Body of pancreas (tissue), 4 donors: ENCODE measurements around the gene PTPRT. TPM values are rescaled to one million over a fixed set of nuclear protein-coding genes. Genes with fewer than 3 reads are reported as not detected.

Experiments used
- ATAC-seq: fragments of 150-250 bp; one replicate; pipeline ENCODE4 v1.9.1; 2016
- DNase-seq, 4 donors: peaks; one replicate each; pipeline ENCODE4 v3.0.0-alpha.2; 2019
- H3K27ac ChIP-seq, 4 donors: fragments of 200-600 bp; sonication (generic); 1 replicate in 3 of 4; 2 replicates in 1 of 4; pipeline versions ENCODE4 v1.5.1 to v1.6.1; 2016 to 2019; ENCODE audit warnings: mild to moderate bottlenecking in 1 of 4, mixed read lengths in 1 of 4, moderate library complexity in 1 of 4
- H3K27me3 ChIP-seq, 2 donors: fragments of 200-600 bp; sonication (generic); one replicate each; pipeline ENCODE4 v1.6.0; 2016; ENCODE audit warnings: mild to moderate bottlenecking in 1 of 2
- H3K36me3 ChIP-seq, 2 donors: fragments of 200-600 bp; sonication (generic); replicated peaks in 1 of 2; 2 replicates each; pipeline ENCODE4 v1.5.1; 2016; ENCODE audit warnings: low read depth in 2 of 2; ENCODE audit not compliant: insufficient read depth in 1 of 2
- H3K4me1 ChIP-seq: fragments of 200-600 bp; sonication (generic); one replicate; pipeline ENCODE4 v1.6.0; 2016
- H3K4me3 ChIP-seq, 2 donors: fragments of 200-600 bp; sonication (generic); 1 replicate in 1 of 2; 2 replicates in 1 of 2; pipeline ENCODE4 v1.5.1; 2016 to 2019
- H3K9me3 ChIP-seq, 3 donors: fragments of 200-600 bp; sonication (generic); 1 replicate in 2 of 3; 2 replicates in 1 of 3; pipeline ENCODE4 v1.5.1; 2016
- CTCF ChIP-seq, 7 experiments: fragments of 450-650 bp in 4 of 7; fragments of 200-600 bp in 3 of 7; sonication (generic) in 3 of 7; IDR thresholded peaks; one replicate each; pipeline ENCODE4 v1.5.1; 2016 to 2019; ENCODE audit warnings: antibody characterized with exemption in 7 of 7
- POLR2A ChIP-seq, 3 donors: fragments of 450-650 bp; IDR thresholded peaks; one replicate each; pipeline ENCODE4 v1.6.1; 2016; ENCODE audit warnings: antibody characterized with exemption in 3 of 3, mild to moderate bottlenecking in 2 of 3
- WGBS, 2 donors: methylation state at CpG; one replicate each; pipeline ENCODE4 v1.1.5; 2017; 5-methylcytosine and 5-hydroxymethylcytosine counted together
- intact Hi-C: fragments of 100-400 bp; cut with DNase I; formaldehyde crosslinking; loops from one replicate; pipeline ENCODE4 v1.15.1; 2023
- total RNA-seq, 2 donors: library from RNA; depleted of rRNA; stranded (reverse); fragments of >200 nt; gene quantifications; one replicate each; pipeline ENCODE4 v1.1.0, GENCODE V29; 2016

The PTPRT gene
- total RNA-seq, 2 donors from 2014 or later = 0.33 to 1.0 TPM

GRCh38 chr20:42380287-42380686, 809.4 kb downstream of the PTPRT start:
- H3K27ac ChIP-seq = no peak overlapping the region
- no peak for TF ChIP-seq CTCF (IDR thresholded peaks at IDR 0.05)
- no peak for TF ChIP-seq POLR2A (IDR thresholded peaks at IDR 0.05)
- DNase-seq (no peak), ATAC-seq (no peak)
- no peak overlapping the region for H3K4me3 ChIP-seq
- WGBS, 2 donors = 86 to 91% methylated on average over 4 of the region's 4 CpGs
- no peaks in the 10 kb centered on the region for H3K36me3 ChIP-seq
- no peaks in the 10 kb centered on the region for H3K27me3 ChIP-seq
- H3K4me1 ChIP-seq = no peaks in the 10 kb centered on the region
- no peaks in the 10 kb centered on the region for H3K9me3 ChIP-seq
- intact Hi-C loops = no loop called here

- no peak for TF ChIP-seq POLR2A (IDR thresholded peaks at IDR 0.05)
- TF ChIP-seq CTCF (IDR thresholded peaks at IDR 0.05) = peak in 4 of 7 experiments; percentile 6 to 24 (median 13)
- Histone ChIP-seq H3K27me3 (no peaks in the 10 kb centered on the region), H3K9me3 (no peaks in the 10 kb centered on the region), H3K4me1 (no peaks in the 10 kb centered on the region), H3K36me3 (no peaks in the 10 kb centered on the region), H3K27ac (no peak overlapping the region), H3K4me3 (no peak overlapping the region)
- WGBS, 2 donors = 26 to 33% methylated on average over 4 of the region's 4 CpGs
- DNase-seq (peak; percentile 5 to 19 (median 16)), ATAC-seq (no peak)
- intact Hi-C loops = no loop called here
Observed at GRCh38 chr20:42379385-42379784, 810.3 kb downstream of the PTPRT start.

- TF ChIP-seq POLR2A (IDR thresholded peaks at IDR 0.05) (no peak), CTCF (IDR thresholded peaks at IDR 0.05) (no peak)
- no peak for ATAC-seq
- 31% methylated on average over 3 of the region's 3 CpGs for WGBS, 2 donors
- intact Hi-C loops = no loop called here
- Histone ChIP-seq H3K4me1 (no peaks in the 10 kb centered on the region), H3K4me3 (no peak overlapping the region), H3K27ac (no peak overlapping the region), H3K36me3 (no peaks in the 10 kb centered on the region), H3K9me3 (no peaks in the 10 kb centered on the region), H3K27me3 (no peaks in the 10 kb centered on the region)
- DNase-seq = no peak
Observed at GRCh38 chr20:42378826-42379225, 810.9 kb downstream of the PTPRT start.

- no peak for TF ChIP-seq POLR2A (IDR thresholded peaks at IDR 0.05)
- no peak for TF ChIP-seq CTCF (IDR thresholded peaks at IDR 0.05)
- ATAC-seq (no peak), DNase-seq (no peak)
- Histone ChIP-seq H3K27ac (no peak overlapping the region), H3K36me3 (no peaks in the 10 kb centered on the region), H3K9me3 (no peaks in the 10 kb centered on the region), H3K4me3 (no peak overlapping the region), H3K27me3 (no peaks in the 10 kb centered on the region), H3K4me1 (no peaks in the 10 kb centered on the region)
- WGBS, 2 donors = 91 to 93% methylated on average over 6 of the region's 6 CpGs
- intact Hi-C loops = no loop called here
Observed at GRCh38 chr20:42376131-42376530, 813.6 kb downstream of the PTPRT start.

GRCh38 chr20:42373049-42373448, 816.7 kb downstream of the PTPRT start:
- H3K4me3 ChIP-seq = no peak overlapping the region
- H3K27me3 ChIP-seq = no peaks in the 10 kb centered on the region
- no peaks in the 10 kb centered on the region for H3K9me3 ChIP-seq
- no peaks in the 10 kb centered on the region for H3K4me1 ChIP-seq
- TF ChIP-seq POLR2A (IDR thresholded peaks at IDR 0.05) (no peak), CTCF (IDR thresholded peaks at IDR 0.05) (no peak)
- no peak overlapping the region for H3K27ac ChIP-seq
- no peak for ATAC-seq
- DNase-seq = no peak
- no peaks in the 10 kb centered on the region for H3K36me3 ChIP-seq
- intact Hi-C loops = no loop called here
- 48 to 49% methylated on average over 2 of the region's 2 CpGs for WGBS, 2 donors
